Activated CD8-positive, alpha-beta memory T cell treated with anti-CD3 and anti-CD28 coated beads for 1 hour (primary cell): ENCODE results near the gene ABHD1.

Experiments used
- DNase-seq, 2 donors: peaks; one replicate each; pipeline ENCODE4 v3.0.0-alpha.2; 2020; ENCODE audit warnings: low read depth in 1 of 2; ENCODE audit errors: extremely low read depth in 1 of 2

The ABHD1 gene

GRCh38 chr2:27086724-27087593, 36.7 kb upstream of the ABHD1 start, which contains the start of gene KHK:
Gene KHK, plus strand, starts transcription at chr2:27086772. Its CDS starts 488 bp downstream, at chr2:27087260.
- no peak for DNase-seq

GRCh38 chr2:27087823-27088410, 35.7 kb upstream of the ABHD1 start:
- DNase-seq = no peak

GRCh38 chr2:27088634-27089033, 35.0 kb upstream of the ABHD1 start:
- DNase-seq = no peak

GRCh38 chr2:27089111-27089954, 34.3 kb upstream of the ABHD1 start:
- DNase-seq = no peak

GRCh38 chr2:27091746-27092695, 31.6 kb upstream of the ABHD1 start:
- DNase-seq = no peak

GRCh38 chr2:27092696-27093429, 30.8 kb upstream of the ABHD1 start:
- no peak for DNase-seq

- no peak for DNase-seq
Measured at GRCh38 chr2:27093430-27094352, 29.9 kb upstream of the ABHD1 start.

- no peak for DNase-seq
Measured at GRCh38 chr2:27094353-27094984, 29.1 kb upstream of the ABHD1 start.

GRCh38 chr2:27095427-27095744, 28.2 kb upstream of the ABHD1 start:
- DNase-seq = no peak

GRCh38 chr2:27095745-27096651, 27.6 kb upstream of the ABHD1 start:
- no peak for DNase-seq

GRCh38 chr2:27096748-27097297, 26.8 kb upstream of the ABHD1 start:
- DNase-seq = no peak

- DNase-seq = no peak
Measured at GRCh38 chr2:27097341-27097740, 26.3 kb upstream of the ABHD1 start.

GRCh38 chr2:27099334-27099955, 24.2 kb upstream of the ABHD1 start:
- DNase-seq = no peak

GRCh38 chr2:27100036-27100435, 23.6 kb upstream of the ABHD1 start:
- DNase-seq = no peak

GRCh38 chr2:27102329-27102728, 21.3 kb upstream of the ABHD1 start:
- DNase-seq = no peak

GRCh38 chr2:27105981-27106380, 17.6 kb upstream of the ABHD1 start:
- no peak for DNase-seq
